GM19099 (cell line): ENCODE measurements around the gene BOD1L1.

Experiments used
- POLR2A ChIP-seq: IDR thresholded peaks from 3 replicates; pipeline ENCODE4 v1.6.1; 2011; ENCODE audit warnings: low read depth; ENCODE audit not compliant: insufficient read length; ENCODE audit errors: extremely low read depth

Gene BOD1L1

GRCh38 chr4:13597604-13598003, 29.9 kb downstream of the BOD1L1 start:
- no peak for TF ChIP-seq POLR2A

- TF ChIP-seq POLR2A, result no peak
These were observed 30.4 kb downstream of the BOD1L1 start for GRCh38 chr4:13597141-13597540.

- no peak for TF ChIP-seq POLR2A
These were observed 35.3 kb downstream of the BOD1L1 start for GRCh38 chr4:13592220-13592619.

DNA sequence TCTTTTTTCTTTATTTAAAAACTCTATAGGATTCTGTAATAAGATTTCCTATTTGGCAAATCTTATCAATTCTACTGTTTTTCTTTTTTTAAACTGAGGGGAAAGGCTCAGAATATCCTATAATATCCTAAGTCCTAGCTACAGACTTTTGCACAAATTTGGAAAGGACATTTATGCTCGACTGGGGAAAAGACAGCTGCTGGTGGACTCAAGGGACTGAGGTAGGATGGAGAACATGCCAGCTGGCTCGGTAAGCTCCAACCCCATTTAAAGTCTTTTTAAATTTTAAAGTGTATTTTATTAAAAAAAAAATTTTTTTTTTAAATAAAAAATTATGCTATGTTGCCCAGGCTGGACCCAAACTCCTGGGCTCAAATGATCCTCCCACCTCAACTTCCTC, 36.8 kb downstream of the BOD1L1 start:
- no peak for TF ChIP-seq POLR2A

GRCh38 chr4:13588954-13589353, 38.6 kb downstream of the BOD1L1 start:
- TF ChIP-seq POLR2A, result no peak

DNA sequence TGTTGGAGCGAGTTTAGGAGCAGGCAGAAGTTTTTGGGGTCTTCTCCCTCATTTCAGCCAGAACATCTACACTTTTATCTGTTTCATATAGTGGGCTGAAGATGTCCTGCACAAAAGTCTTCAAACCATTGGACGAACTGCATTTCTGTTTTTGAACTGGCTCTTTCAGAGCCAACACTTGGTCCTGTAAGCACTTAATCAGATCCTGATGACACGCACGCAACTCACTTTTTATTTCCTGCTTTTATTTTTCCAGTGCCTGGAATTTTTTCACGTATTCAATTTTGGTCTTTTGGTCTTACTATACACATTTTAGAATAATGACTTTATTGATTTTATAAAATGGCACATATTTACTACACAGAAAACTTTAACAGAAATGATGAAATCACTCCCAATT, 43.0 kb downstream of the BOD1L1 start:
- no peak for TF ChIP-seq POLR2A

GRCh38 chr4:13580036-13580435, 47.5 kb downstream of the BOD1L1 start:
- no peak for TF ChIP-seq POLR2A

- TF ChIP-seq POLR2A, result no peak
These were observed 49.9 kb downstream of the BOD1L1 start for GRCh38 chr4:13577660-13578059.

DNA sequence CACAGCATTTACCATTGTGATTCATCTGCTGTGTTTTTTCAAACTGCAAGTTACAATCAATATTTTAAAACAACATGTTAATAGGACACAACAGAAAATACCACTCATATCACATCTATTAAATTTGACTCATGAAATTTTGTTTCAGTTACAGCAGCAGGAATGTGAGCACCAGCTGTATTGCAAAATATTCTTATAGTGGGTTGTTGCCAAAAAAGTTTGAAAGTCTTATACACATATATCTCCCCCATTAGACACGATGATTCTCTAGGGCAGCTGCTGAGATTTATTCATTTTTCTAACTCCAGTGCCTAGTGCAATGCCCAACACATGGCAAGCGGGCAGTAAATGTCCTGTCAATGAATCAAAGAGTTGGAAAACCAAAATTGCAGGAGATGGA, 56.6 kb downstream of the BOD1L1 start:
- no peak for TF ChIP-seq POLR2A

DNA sequence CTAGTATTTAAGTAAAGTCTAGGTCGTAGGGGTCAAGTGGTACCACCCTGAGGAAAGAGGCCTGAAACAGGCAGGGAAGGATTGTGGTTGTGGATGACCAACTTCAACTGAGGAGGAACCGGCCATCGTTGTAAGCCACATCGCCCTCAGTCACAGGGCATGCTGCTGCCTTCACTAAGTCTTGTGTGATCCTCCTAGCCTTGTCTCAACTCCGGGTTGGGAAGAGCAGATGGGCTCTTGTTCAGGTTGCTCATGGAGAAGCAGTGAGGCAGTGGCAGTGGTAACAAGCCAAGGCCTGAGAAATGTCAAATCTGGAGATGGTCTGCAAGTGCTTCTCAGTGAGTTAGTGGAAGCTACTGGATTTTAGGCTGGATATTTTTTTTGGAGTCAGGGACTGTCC, 60.4 kb downstream of the BOD1L1 start:
- no peak for TF ChIP-seq POLR2A

DNA sequence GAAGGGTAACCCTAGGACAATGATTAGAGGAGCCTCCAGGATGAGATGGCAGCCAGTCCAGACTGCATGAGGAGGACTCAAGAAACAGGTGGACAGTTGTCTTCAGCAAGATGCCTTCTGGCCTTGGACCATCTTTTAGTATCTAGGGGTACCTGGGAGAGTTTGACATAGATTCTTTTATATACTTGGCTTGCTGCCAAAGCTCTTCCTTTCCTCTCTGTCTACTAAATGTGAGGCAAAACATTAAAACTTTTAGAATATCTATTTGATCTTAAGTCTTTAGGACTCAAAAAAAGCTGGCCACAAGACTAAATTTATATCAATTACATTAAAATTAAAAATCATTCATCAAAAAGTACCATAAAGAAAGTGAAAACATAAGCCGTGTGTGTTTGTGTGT, 64.6 kb downstream of the BOD1L1 start:
- TF ChIP-seq POLR2A, result no peak

GRCh38 chr4:13561673-13562072, 65.9 kb downstream of the BOD1L1 start:
- no peak for TF ChIP-seq POLR2A

DNA sequence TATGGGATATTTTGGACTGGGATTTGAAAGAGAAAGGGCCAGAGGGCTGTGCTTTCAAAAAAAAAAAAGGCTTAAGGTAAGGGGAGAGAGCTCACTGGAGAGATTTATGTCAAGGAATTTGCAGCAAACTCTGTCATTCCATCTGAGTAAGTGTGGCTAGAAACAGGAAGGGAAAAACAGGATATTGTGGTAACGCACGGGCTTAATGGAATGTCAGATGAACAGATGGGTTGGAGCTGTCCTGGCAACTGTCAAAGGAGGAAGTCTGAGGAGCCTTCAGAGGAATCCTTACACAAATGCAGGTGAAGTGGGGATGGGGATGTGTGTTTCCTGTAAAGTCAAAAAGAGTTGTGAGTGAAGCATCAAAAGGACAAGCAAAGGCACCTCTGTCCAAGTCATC, 68.1 kb downstream of the BOD1L1 start:
- TF ChIP-seq POLR2A, result no peak

GRCh38 chr4:13558881-13559280, 68.6 kb downstream of the BOD1L1 start:
- no peak for TF ChIP-seq POLR2A

DNA sequence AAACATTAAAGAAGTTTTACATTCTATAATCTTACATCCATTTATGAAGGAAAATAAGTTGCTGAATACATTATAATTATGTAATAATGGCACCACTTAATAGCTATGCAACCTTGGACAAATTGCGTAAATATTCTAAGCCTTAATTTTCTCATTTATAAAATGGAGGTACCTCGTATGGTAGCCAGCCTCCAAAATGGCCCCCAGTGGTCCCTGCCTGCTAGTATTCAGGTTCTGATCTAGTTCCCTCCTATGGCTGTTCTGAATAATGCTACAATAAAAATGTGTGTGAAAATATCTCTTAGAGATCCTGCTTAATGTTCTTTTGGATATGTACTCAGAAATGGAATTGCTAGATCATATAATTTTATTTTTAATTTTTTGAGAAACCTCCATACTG, 72.2 kb downstream of the BOD1L1 start:
- TF ChIP-seq POLR2A, result no peak

- no peak for TF ChIP-seq POLR2A
These were observed 74.4 kb downstream of the BOD1L1 start for GRCh38 chr4:13553081-13553480.

DNA sequence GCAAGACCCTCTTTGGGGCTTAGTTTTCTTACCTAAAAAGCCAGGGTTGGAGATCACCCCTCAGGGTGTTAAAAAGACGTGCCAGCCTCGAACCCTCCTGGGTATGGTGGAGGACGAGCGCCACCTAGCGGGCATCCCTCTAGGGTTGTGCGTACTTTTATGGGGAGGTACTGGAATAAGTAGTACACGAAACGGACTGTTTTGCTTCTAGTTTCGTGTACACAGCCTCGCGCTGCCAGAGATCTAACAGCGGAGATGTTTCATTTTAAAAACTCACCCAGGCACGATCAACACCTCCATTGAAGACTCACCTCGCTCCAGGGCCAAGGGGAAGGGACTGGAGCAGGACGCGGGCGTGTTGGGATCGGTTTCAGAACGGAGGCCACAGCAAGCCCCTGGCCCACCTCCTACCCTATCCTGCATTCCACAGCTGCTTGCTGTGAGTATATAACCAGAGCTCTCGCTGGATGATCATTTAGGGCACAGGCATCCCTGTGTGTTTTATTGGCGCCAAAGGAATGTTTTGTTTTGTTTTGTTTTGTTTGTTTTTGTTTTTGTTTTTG, 78.5 kb downstream of the BOD1L1 start:
- no peak for TF ChIP-seq POLR2A
